SK-N-SH treated with all-trans-retinoic acid at 6 μM for 48 hours (cell line): ENCODE results near the gene TRIM47.

Experiments used
- ATAC-seq: fragments of 200-7000 bp; cut with Tn5 transposase; 3 replicates; pipeline ENCODE4 v1.9.1; 2020; ENCODE audit warnings: mild to moderate bottlenecking, moderate library complexity
- ARNTL ChIP-seq: fragments of 450-650 bp; formaldehyde crosslinking; IDR thresholded peaks from 2 replicates; pipeline ENCODE4 v1.5.0; 2020; ENCODE audit warnings: low read depth, mild to moderate bottlenecking, moderate library complexity, borderline replicate concordance
- BACH2 ChIP-seq: fragments of 250-450 bp; sonication (Bioruptor Pico); IDR thresholded peaks from 2 replicates; pipeline ENCODE4 v1.9.0; 2021; ENCODE audit warnings: mild to moderate bottlenecking, borderline replicate concordance
- CSDC2 ChIP-seq: fragments of 250-450 bp; sonication (Bioruptor Pico); IDR thresholded peaks from 2 replicates; pipeline ENCODE4 v1.5.0; 2020; ENCODE audit warnings: mild to moderate bottlenecking, moderate library complexity
- ESRRG ChIP-seq: fragments of 250-450 bp; sonication (Bioruptor Pico); IDR thresholded peaks from 2 replicates; pipeline ENCODE4 v1.6.1; 2021; ENCODE audit warnings: mild to moderate bottlenecking
- GLIS3 ChIP-seq: fragments of 250-450 bp; sonication (Bioruptor Pico); IDR thresholded peaks from 2 replicates; pipeline ENCODE4 v1.5.0; 2020; ENCODE audit warnings: mild to moderate bottlenecking, moderate library complexity
- ISL1 ChIP-seq: fragments of 250-450 bp; sonication (Bioruptor Pico); IDR thresholded peaks from 2 replicates; pipeline ENCODE4 v2.1.2; 2022; ENCODE audit warnings: mild to moderate bottlenecking, moderate library complexity
- OSR1 ChIP-seq: fragments of 250-450 bp; sonication (Bioruptor Pico); IDR thresholded peaks from 2 replicates; pipeline ENCODE4 v1.8.0; 2022; ENCODE audit warnings: moderate library complexity, mild to moderate bottlenecking, inconsistent platforms
- PPARA ChIP-seq: fragments of 250-450 bp; sonication (Bioruptor Pico); IDR thresholded peaks from 2 replicates; pipeline ENCODE4 v1.5.0; 2020; ENCODE audit warnings: mild to moderate bottlenecking, borderline replicate concordance
- RARB ChIP-seq: fragments of 250-450 bp; sonication (Bioruptor Pico); IDR thresholded peaks from 2 replicates; pipeline ENCODE4 v1.8.0; 2021; ENCODE audit warnings: mild to moderate bottlenecking, moderate library complexity
- SNAI2 ChIP-seq: fragments of 250-450 bp; sonication (Bioruptor Pico); IDR thresholded peaks from 2 replicates; pipeline ENCODE4 v1.5.0; 2020; ENCODE audit warnings: mild to moderate bottlenecking, moderate library complexity
- TCF4 ChIP-seq: fragments of 250-450 bp; sonication (Bioruptor Pico); IDR thresholded peaks from 2 replicates; pipeline ENCODE4 v1.8.0; 2021; ENCODE audit warnings: mild to moderate bottlenecking, moderate library complexity, borderline replicate concordance
- TOX ChIP-seq: fragments of 250-450 bp; sonication (Bioruptor Pico); IDR thresholded peaks from 2 replicates; pipeline ENCODE4 v1.8.0; 2021; ENCODE audit warnings: mild to moderate bottlenecking, moderate library complexity, borderline replicate concordance
- ZC3H10 ChIP-seq: fragments of 250-450 bp; sonication (Bioruptor Pico); IDR thresholded peaks from 2 replicates; pipeline ENCODE4 v1.5.1; 2021; ENCODE audit warnings: mild to moderate bottlenecking, moderate library complexity
- ZFP3 ChIP-seq: fragments of 250-450 bp; sonication (Bioruptor Pico); IDR thresholded peaks from 2 replicates; pipeline ENCODE4 v1.5.0; 2020; ENCODE audit warnings: mild to moderate bottlenecking, moderate library complexity
- ZNF565 ChIP-seq: fragments of 450-650 bp; formaldehyde crosslinking; conservative IDR thresholded peaks from 2 replicates; pipeline ENCODE4 v1.5.0; 2020; ENCODE audit warnings: low read depth, mild to moderate bottlenecking, moderate library complexity
- ZNF70 ChIP-seq: fragments of 450-650 bp; formaldehyde crosslinking; IDR thresholded peaks from 2 replicates; pipeline ENCODE4 v1.5.0; 2020; ENCODE audit warnings: mild to moderate bottlenecking, moderate library complexity
- ZNF8 ChIP-seq: fragments of 450-650 bp; formaldehyde crosslinking; IDR thresholded peaks from 2 replicates; pipeline ENCODE4 v1.5.0; 2020; ENCODE audit warnings: mild to moderate bottlenecking, moderate library complexity
- TF ChIP-seq, protein P1 (sequence below): fragments of 250-450 bp; sonication (Bioruptor Pico); IDR thresholded peaks from 2 replicates; pipeline ENCODE4 v1.5.1; 2020; ENCODE audit warnings: low read depth, mild to moderate bottlenecking, moderate library complexity
- TF ChIP-seq, protein P2 (sequence below): fragments of 250-450 bp; sonication (Bioruptor Pico); IDR thresholded peaks from 2 replicates; pipeline ENCODE4 v1.8.0; 2020; ENCODE audit warnings: mild to moderate bottlenecking, moderate library complexity, borderline replicate concordance
- TF ChIP-seq, protein P3 (sequence below): fragments of 250-450 bp; sonication (Bioruptor Pico); IDR thresholded peaks from 2 replicates; pipeline ENCODE4 v1.5.0; 2020; ENCODE audit warnings: mild to moderate bottlenecking, moderate library complexity

TRIM47 gene

DNA sequence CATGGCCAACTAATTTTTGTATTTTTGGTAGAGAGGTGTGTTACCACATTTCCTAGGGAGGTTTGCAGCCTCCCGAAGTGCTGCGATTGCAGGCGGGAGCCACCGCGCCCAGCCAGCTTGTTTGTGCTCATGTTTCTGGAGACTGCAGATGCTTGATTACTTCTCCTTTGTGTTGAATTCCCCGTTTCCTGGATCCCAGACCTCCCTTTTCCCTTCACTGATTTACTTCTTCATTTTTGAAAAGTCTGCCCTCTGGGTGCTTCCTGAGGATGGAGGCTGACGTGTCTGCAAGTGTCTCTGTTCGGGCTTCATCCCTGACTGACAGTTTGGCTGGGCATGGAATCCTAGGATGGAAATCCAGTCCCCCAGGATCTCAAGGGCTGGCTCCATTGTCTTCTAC is 7.0 kb upstream of the TRIM47 start:
- TF ChIP-seq TCF4 (CRISPR knock-in tag) (no peak), RARB (CRISPR knock-in tag) (no peak), CSDC2 (CRISPR knock-in tag) (no peak), OSR1 (no peak), BACH2 (CRISPR knock-in tag) (no peak), SNAI2 (CRISPR knock-in tag) (no peak), ZNF565 (no peak), ZC3H10 (CRISPR knock-in tag) (no peak), ZNF8 (CRISPR knock-in tag) (no peak), PPARA (CRISPR knock-in tag) (no peak), TOX (CRISPR knock-in tag) (no peak), ZNF70 (CRISPR knock-in tag) (no peak), GLIS3 (no peak), ISL1 (CRISPR knock-in tag) (no peak), ARNTL (CRISPR knock-in tag) (no peak), ZFP3 (CRISPR knock-in tag) (no peak)
- TF ChIP-seq, protein P1, sequence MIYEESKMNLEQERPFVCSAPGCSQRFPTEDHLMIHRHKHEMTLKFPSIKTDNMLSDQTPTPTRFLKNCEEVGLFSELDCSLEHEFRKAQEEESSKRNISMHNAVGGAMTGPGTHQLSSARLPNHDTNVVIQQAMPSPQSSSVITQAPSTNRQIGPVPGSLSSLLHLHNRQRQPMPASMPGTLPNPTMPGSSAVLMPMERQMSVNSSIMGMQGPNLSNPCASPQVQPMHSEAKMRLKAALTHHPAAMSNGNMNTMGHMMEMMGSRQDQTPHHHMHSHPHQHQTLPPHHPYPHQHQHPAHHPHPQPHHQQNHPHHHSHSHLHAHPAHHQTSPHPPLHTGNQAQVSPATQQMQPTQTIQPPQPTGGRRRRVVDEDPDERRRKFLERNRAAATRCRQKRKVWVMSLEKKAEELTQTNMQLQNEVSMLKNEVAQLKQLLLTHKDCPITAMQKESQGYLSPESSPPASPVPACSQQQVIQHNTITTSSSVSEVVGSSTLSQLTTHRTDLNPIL, result no peak
- TF ChIP-seq, protein P2, sequence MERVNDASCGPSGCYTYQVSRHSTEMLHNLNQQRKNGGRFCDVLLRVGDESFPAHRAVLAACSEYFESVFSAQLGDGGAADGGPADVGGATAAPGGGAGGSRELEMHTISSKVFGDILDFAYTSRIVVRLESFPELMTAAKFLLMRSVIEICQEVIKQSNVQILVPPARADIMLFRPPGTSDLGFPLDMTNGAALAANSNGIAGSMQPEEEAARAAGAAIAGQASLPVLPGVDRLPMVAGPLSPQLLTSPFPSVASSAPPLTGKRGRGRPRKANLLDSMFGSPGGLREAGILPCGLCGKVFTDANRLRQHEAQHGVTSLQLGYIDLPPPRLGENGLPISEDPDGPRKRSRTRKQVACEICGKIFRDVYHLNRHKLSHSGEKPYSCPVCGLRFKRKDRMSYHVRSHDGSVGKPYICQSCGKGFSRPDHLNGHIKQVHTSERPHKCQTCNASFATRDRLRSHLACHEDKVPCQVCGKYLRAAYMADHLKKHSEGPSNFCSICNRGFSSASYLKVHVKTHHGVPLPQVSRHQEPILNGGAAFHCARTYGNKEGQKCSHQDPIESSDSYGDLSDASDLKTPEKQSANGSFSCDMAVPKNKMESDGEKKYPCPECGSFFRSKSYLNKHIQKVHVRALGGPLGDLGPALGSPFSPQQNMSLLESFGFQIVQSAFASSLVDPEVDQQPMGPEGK (CRISPR knock-in tag), result no peak
- TF ChIP-seq, protein P3, sequence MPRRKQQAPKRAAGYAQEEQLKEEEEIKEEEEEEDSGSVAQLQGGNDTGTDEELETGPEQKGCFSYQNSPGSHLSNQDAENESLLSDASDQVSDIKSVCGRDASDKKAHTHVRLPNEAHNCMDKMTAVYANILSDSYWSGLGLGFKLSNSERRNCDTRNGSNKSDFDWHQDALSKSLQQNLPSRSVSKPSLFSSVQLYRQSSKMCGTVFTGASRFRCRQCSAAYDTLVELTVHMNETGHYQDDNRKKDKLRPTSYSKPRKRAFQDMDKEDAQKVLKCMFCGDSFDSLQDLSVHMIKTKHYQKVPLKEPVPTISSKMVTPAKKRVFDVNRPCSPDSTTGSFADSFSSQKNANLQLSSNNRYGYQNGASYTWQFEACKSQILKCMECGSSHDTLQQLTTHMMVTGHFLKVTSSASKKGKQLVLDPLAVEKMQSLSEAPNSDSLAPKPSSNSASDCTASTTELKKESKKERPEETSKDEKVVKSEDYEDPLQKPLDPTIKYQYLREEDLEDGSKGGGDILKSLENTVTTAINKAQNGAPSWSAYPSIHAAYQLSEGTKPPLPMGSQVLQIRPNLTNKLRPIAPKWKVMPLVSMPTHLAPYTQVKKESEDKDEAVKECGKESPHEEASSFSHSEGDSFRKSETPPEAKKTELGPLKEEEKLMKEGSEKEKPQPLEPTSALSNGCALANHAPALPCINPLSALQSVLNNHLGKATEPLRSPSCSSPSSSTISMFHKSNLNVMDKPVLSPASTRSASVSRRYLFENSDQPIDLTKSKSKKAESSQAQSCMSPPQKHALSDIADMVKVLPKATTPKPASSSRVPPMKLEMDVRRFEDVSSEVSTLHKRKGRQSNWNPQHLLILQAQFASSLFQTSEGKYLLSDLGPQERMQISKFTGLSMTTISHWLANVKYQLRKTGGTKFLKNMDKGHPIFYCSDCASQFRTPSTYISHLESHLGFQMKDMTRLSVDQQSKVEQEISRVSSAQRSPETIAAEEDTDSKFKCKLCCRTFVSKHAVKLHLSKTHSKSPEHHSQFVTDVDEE (CRISPR knock-in tag), result no peak
- TF ChIP-seq, all 23 proteins: peak for 0
- ATAC-seq, result no peak

DNA sequence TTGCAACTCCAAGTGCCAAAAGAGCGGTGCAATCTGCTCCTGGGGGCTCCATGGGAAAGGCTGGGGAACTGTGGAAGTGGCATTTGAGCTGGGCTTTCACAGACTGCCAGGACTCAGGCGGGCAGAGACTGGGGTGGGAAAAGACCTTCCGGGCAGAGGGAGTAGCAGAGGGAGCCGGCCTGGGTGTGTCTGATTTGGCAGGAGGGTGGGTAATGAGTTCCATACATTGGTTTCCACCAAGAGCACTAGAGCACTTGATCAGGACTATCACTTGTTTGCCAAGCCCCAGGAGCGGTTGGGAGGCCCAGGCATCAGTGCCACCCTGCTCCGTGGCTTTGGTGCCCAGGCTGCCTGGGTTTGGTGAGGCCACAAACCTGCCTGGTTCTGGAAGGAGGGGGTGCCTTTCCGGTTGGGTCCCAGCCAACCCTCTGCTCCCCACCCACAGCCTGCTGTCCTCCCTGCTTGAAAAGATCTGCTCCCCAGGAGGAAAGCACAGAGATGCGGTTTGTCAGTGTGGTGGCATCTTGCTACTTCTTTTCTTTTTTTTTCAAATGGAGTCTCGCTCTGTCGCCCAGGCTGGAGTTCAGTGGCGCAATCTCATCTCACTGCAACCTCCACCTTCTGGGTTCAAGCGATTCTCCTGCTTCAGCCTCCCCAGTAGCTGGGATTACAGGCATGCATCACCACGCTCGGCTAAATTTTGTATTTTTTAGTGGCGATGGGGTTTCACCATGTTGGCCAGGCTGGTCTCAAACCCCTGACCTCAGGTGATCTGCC is 3.5 kb upstream of the TRIM47 start:
- ATAC-seq, result no peak
- TF ChIP-seq ZC3H10 (CRISPR knock-in tag) (no peak), ESRRG (CRISPR knock-in tag) (no peak), ISL1 (CRISPR knock-in tag) (no peak), RARB (CRISPR knock-in tag) (no peak), ZNF565 (no peak), PPARA (CRISPR knock-in tag) (no peak)
- TF ChIP-seq, protein P2 (CRISPR knock-in tag), result no peak
- TF ChIP-seq, protein P3 (CRISPR knock-in tag), result no peak
- TF ChIP-seq, all 23 proteins: peak for 0
